ENCODE data around the gene KCTD5.

KCTD5 gene

GRCh38 chr16:2698103-2698870 lies 16.0 kb downstream of the KCTD5 start:
- no peak for DNase-seq

DNA sequence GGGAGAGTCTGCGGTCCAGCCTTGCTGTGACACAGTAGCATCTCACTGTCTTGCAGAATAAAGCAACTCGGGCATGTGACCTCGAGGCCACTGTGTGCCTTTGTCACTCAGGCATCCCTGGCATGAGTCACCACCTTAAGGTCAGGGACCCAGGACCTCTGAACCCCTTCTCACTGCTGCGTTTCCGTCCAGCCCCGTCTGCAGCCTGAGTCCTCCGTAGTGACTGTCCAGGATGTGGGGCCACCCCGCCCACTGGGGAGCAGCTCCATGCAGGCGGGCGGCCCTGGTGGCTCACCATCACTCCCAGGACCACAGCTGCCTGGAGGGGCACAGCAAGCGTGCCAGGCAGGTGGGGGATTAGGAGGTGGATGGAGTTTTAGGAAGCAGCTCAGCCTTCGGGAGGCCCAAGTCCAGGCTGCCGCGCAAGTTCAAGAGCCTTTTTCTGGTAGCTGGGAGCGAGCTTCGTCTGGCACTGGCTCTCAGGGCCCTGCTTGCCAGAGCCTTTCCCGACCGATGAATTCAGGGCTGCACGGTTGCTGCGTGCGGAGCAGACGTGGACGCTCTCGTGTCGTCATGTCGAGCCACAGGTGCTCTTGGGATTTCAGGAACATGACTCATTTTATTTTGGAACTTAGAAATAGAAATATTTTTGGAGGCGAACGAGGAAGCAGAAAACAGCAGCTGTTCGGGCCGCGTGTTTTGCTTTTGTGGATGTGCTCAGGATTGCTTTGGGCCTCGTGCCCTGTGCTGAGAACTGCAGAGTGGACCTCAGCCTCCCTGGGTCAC lies 16.8 kb downstream of the KCTD5 start:
- no peak for DNase-seq

DNA sequence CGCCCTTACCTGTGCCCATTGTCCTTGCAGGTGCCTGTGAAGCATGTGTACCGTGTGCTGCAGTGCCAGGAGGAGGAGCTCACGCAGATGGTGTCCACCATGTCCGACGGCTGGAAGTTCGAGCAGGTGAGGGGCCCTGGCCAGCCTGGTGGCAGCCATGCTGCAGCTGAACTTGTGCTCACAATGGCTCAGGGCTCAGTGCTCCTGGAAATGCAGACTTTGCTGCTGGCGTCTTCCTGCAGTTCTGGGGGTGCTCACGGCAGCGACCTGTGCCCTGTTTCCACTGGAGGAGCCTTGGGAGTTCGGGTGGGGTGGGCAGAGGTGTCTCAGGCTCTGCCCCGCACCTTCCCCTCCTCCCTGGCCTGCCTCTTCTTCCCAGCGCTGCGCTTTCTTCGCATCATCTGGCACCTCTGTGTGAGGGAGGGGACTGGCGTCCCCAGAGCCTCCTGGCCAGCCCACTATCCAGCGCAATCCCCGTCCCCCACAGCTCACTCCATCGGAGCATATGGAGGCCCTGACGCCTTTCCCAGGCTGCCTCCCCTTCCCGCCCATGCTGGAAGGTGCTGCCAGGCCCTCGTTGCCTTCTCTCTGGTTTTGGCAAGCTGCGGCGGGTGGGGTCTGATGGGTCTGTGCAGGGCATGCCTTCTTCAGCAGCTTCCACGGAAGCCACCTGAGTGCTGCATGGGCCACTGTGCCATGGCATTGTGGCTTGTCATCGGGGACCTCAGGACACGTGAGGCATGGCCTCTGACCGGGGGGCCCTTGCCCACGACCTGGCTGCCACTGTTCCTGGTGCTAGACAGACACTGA lies 17.7 kb downstream of the KCTD5 start:
- DNase-seq: no peak

DNA sequence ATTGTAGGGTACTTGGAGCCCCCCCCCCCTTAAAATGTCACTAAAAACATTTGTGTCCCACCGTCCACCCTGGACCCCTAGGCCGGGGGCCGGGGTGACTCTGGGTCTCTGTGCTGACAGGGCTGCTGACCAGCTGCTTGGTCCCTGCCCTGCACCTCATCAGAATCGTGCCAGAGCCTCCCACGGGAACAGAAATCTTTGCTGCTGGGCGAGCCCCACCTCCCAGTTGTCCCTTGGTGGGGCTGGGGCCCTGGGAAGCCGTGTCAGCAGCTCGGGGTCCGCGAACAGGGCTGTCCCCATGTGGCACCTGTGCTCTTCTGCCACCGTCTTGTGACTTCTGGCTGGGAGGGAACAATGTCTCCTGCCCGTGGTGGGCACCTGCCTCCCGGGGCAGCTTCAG lies 18.5 kb downstream of the KCTD5 start:
- DNase-seq: no peak

- DNase-seq: no peak
Observed at GRCh38 chr16:2701272-2701671, 18.9 kb downstream of the KCTD5 start.

- DNase-seq: no peak
Observed at GRCh38 chr16:2701713-2702437, 19.6 kb downstream of the KCTD5 start.

DNA sequence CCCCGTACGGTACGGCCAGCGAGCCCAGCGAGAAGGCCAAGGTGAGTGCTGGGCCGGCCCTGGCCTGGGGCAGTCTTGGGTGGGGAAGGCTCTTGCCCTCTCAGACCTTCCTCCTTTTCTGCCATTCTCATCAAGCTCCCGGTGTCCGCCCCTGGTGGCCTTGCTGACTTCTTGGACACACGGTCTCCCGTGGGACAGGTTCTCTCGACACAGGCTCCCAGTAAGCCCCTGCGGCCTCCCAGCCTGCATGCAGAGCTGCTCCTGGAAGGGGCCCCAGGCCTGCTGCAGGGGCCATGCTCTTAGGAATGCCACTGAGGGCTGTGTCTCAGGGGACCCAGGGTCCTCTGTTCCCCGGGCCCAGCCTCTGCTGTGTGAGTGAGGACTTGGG lies 20.1 kb downstream of the KCTD5 start:
- no peak for DNase-seq

- DNase-seq: no peak
Observed at GRCh38 chr16:2702871-2703745, 20.8 kb downstream of the KCTD5 start.

DNA sequence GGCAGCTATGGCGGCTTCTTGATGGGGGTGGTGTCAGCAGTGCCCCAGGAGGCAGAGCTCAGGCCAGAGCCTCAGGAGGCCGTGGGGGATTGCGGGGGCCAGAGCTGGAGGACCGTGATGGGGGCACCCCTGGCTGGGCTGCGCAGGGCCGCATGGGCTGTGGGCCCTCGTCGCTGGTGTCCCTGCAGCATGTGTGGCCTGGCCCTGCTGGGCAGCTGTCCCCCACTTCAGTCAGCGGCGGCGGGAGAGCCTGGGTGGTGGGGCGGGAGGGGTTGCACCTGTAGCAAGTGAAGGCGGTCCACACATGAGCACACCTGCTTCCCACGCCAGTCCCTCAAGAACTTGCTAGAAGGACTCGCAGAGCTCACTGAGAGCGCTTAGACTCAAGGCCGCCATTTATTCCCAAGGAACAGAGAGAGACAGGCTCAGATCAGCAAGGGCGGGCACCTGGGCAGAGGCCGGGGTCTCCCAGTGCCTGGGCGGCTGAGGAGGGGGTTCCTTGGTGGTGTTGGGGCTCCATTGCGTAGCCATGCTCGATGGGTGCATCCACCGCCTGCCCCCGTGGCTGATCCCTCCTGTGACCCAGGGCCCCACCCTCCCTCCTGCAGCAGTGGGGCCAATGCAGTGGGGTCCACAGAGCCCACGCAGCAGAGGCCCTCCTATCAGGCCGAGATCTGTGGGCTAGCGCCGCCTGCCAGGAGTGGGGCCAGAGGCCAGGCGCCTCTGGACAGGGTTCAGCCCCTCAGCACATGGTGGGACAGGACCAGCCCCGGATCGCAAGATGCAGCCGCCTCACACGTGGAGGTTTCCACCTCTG lies 22.1 kb downstream of the KCTD5 start:
- DNase-seq: no peak

- no peak for DNase-seq
Observed at GRCh38 chr16:2704983-2705275, 22.6 kb downstream of the KCTD5 start.

GRCh38 chr16:2705351-2705750 lies 23.0 kb downstream of the KCTD5 start:
- no peak for DNase-seq

DNA sequence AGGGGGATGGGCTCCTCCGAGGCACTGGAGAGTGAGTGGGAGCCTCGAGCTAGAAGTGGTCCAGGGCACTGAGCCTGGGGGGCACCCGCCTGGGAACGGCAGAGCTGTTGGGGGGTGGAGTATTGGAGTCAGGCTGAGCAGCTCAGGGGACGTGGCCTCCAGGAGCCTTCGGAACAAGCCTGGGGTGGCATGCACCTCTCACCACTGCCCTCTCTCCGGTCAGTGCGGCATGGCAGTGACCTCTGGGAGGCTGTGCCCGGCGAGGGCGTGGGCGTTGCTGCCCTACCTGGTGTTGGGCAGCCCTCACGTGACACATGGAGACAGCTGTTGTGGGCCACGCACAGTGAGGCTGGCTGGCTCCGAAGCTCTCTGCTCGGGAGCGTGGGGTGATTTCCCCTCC lies 23.8 kb downstream of the KCTD5 start:
- no peak for DNase-seq

- no peak for DNase-seq
Observed at GRCh38 chr16:2706611-2707311, 24.4 kb downstream of the KCTD5 start.

DNA sequence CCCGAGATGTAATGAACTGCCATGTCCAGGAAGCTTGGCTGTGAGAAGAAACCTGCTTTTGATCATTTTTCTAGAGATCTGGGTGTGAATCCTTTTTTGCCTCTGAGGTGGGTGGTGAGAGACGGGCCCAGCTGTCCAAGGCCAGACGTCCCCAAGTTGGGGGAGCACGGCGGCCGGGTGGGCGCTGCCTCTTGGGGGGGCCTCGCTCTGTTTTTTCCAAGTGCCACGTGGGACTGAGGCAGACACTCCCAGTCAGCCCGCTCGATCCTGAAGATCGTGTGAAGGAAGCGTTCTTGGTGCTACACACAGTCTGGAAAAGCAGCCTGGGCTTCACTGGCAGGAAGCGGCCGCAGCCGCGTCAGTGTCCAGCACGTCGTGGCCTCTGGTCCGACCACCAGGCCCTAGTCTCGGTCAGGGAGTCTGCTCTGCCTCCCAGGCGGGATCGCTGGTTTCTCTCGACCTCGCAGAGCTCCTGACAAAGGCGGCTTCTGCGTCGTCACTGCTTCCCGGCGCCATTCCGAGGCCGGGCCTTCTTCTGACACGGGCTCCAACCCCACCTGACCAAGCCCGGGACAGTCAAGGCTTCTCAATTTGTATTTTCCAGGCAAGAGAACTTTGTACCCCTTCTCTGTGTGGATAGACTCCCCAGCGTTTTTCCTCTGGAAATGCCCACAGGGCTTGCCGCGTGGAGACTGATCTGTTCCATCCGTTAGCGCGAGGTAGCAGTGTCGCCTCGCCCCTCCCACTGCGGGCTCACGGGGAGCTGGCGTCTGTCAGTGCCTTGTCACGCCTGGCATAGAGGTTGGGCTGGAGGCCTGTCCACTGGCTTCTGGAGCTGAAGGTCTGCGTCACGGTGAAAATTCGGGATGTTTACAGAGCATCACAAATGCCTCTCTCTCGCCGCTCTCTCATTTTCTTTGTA lies 25.3 kb downstream of the KCTD5 start:
- no peak for DNase-seq

DNA sequence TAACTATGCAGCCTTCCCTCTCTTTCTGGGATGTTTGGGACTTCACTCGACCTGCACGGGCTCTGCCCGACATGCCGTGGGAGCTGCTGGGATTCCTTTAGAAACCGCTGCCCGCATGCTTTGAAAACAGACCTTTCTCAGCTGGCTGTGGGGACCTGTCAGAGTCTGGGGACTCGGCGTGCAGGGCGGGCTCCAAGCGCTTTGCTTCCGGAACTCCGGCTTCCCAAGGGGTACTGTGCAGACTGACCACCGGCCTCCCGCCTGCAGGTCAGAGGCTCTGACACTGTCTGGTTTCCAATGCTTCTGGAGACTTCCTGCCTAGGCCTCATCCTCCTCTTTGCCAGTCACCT lies 25.9 kb downstream of the KCTD5 start:
- no peak for DNase-seq

DNA sequence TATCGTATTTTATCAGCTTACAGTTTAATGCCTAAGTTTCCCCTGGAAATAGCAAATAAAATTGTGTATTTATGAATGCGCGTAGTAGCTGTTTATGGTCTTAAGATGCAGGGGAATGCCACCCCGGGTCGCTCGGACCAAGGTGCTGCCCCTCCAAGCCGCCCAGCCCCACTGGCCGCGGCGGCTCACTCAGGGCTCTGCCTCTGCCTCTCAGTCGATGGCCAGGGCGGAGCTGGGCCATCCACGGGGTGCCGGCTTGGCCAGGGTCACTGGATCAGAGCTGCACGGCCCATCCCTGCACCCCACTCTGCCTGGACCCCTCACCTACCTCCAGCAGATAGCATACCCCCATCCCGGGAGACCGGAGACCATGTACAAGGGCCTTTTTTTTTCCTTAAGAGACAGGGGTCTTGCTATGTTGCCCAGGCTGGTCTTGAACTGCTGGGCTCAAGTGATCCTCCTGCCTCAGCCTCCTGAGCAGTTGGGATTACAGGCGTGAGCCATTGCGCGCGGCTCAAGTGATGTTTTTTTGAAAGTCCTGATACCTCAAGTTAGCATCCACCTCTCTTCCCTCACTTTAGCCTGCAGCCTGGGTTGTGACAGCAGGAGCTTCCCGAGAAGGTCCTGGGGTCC lies 26.7 kb downstream of the KCTD5 start:
- no peak for DNase-seq

- DNase-seq: no peak
Observed at GRCh38 chr16:2709588-2709984, 27.3 kb downstream of the KCTD5 start.

DNA sequence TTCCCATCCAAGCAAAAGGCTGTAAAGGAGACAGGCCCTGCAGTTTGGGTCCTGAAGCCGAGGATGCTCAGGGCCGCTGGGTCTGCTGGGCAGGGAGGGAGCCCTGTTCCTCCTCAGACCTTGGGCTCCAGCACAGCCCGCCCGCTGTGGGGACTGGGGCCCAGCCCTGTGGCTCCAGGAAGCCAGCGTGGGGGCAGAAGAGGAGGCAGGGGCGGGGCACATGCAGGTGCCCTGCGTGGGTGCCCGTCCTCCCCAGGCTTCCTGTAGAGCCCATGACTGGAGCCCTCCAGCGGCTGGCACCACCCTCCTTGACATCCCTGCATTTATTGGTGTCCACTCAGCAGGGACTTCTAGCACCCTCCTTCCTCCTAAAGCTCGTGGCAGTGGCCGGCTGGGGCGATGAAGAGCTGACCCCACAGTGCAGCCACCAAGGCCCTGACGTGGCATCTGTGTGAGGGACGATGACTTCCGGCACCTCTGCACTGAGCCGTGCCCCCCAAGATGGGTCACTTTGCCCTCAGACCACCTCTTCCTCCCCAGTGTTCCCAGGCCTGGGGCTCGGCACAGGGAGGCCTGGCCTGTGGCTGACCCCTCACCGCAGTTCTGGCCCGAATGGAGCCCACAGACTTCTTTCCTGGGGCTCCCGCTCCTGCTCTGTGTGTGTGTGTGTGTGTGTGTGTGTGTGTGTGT lies 27.8 kb downstream of the KCTD5 start:
- no peak for DNase-seq
